HG03060 (cell line): ENCODE data around the gene ACBD6.

Experiments
- ATAC-seq: cut with Tn5 transposase; IDR thresholded peaks from one replicate; pipeline ENCODE4 v1.9.1; 2021; ENCODE audit warnings: low read depth, moderate number of reproducible peaks; ENCODE audit not compliant: unreplicated experiment

ACBD6 gene

DNA sequence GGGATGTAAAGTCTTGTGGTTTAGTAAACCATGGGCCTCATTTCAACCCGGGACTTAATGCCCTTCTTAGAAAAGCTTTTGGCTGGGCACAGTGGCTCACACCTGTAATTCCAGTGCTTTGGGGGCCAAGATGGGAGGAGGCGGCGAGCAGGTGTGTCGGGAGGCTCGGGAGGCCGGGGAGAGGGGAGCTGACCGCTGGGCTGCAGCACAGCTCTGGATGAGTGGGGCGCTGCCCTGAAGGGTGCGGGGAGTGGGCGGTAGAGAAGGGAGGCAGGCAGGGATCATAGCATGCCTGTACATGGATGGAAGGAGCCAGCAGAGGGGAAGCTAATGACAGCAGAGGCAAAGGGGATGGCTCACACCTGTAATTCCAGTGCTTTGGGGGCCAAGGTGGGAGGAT is 241.3 kb downstream of the ACBD6 start:
- no peak for ATAC-seq

DNA sequence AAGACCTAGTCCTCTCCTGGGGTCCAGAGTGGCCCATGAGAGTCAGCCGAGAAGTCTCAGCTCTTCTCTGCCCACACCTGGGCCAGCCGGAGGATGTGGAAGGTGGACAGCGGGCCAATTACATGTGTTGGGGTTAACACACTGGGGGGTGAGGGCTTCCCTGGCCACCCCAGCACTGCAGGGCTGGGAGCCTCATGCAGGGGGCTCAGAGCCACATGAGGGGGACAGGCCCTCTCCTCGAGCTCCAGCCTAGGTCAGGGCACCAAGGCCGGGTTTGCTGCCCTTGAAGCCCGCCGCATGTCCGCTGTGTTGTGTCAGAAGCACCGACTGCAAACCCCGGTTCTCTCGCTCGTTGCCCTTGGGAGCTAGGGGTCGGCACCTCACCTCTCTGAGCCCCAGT is 241.8 kb downstream of the ACBD6 start:
- ATAC-seq: no peak

- ATAC-seq: no peak
These were observed 242.7 kb downstream of the ACBD6 start for GRCh38 chr1:180259431-180260338.

GRCh38 chr1:180258935-180259334 is 243.4 kb downstream of the ACBD6 start:
- ATAC-seq: no peak

DNA sequence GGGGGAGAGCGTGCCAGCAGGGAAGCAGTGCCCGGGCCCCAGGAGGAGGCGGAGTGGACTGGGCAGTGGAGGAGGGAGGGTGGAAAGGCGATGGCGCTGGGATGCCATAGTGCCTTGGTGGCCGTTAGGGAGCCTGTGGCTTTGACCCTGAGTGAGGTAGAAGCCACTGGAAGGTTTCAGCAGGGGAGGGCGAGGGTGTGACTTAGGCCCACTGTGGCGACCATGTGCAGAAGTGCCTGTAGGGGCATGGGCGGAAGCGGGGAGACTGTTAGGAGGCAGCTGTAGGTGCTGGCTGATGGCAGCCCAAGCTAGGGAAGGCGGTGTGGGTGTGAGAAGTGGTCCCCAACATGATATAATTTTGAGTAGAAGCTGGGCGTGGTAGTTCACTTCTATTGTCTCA is 244.1 kb downstream of the ACBD6 start:
- ATAC-seq: no peak

GRCh38 chr1:180257486-180257885 is 244.9 kb downstream of the ACBD6 start:
- no peak for ATAC-seq

- no peak for ATAC-seq
These were observed 245.4 kb downstream of the ACBD6 start for GRCh38 chr1:180257028-180257386.

GRCh38 chr1:180256341-180257027 is 245.9 kb downstream of the ACBD6 start:
- ATAC-seq: no peak

DNA sequence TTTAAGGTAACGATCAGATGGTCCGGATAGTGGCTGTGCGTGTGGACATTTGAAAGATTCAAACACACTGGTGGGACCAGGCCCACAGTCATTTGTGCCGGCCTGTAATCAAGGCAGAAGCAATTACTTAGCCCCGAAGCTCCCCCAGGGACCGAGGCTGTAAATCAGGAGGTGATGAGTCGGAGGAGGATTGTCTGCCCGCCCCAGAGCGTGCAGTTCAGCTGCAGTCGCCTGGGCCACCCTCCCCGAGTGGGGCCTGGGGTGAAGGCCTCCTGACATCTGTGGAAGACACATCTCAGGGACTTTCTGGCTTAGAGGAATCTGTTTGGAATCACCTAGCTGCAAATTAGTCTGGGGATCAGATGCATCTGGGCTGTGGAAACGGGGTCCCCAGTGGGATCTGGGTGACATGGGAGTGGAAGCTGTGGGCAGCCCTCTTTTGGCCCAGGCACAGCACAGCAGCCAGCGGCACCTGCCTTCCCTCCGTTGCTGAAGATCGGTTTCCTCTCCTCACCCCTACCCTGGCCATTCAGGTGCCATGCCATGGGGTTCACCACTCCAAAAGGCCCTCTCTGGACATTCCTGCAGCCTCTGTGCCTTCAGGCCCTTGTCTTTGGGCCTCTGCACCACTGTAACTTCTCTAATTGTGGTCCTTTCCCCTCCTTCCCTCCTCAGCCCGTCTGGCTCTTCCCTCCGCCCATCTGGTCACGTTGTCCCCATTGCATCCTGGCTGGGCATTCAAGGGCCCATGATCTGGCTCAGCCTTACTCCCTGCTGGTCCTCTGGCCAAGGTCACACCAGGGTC is 246.6 kb downstream of the ACBD6 start:
- no peak for ATAC-seq

DNA sequence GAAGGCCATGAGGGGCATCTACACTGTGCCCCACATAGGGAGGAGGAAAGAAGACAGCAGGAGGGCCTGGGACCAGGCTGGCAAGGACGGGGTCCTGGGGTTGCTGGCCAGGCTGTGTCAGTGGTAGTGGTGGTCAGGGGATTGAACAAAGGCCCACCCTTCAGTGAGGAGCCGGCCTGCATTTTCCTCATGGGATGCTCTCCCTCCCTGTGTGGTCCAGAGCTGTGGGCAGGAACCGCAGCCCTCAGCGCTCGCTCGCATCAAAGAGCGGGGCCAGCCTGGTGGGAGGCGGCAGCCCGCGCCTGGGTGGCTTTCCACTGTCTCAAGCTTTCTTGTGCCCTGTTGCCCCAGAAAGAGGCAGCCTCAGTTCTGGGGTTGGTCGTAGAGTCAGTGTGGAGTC is 247.5 kb downstream of the ACBD6 start:
- ATAC-seq: no peak

DNA sequence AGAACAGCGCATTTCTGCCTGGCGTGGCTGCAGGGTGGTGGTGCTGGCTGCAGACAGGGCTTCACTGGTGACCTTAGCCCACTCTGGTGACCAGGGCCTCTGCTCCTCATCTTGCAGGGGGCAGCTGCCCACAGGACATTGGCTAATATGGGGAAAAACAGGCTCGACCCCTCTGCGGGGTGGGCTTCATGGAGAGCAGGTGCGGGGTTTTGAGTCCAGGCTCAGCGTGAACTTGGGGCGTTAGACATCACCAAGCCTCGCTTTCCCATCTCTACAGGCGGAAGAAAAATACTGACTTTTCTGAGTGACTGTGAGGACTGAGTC is 247.9 kb downstream of the ACBD6 start:
- no peak for ATAC-seq

DNA sequence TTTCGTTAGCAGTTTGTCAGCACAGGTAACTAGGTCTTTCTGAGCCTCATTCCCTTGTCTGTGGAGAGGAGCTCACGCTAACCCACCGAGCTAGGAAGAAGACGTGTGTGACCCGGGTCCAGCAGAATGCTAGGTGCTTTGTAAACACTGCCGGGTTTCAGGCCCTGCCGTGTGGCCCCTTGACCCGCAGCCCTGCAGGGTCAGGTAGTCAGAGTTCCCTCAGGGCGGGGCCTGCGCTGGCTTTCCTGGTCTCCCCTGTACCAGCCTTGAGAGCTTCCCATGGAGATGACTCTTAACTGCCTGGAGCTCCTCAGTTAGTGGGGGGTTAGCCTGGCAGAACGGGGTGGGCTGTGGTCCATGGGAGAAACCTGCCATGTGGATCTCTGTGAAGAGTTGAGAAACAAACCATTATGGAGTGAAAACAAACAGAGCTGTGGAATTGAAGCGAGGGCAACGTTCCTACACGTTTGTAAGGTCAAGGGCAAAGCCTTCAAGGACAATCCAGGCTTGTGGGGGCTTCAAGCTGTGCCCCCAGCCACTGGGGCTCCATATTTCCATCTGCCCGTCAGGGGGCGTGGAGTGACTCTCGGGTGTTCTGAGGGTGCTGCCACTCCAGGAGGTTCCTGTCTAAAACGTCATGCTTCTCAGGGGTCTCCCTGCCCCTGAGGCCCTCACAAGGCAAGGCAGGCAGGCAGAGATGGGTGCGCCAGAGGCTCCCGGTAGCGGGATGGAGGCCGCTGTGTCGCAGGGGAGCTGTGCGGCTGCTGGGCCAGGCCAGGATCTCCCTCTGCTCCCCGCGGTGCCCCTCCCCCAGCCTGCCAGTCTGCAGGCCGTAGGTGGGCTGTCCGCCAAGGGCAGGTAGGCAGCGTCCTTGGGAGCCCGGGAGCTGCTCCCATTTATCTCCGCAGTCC is 248.5 kb downstream of the ACBD6 start:
- ATAC-seq: no peak

DNA sequence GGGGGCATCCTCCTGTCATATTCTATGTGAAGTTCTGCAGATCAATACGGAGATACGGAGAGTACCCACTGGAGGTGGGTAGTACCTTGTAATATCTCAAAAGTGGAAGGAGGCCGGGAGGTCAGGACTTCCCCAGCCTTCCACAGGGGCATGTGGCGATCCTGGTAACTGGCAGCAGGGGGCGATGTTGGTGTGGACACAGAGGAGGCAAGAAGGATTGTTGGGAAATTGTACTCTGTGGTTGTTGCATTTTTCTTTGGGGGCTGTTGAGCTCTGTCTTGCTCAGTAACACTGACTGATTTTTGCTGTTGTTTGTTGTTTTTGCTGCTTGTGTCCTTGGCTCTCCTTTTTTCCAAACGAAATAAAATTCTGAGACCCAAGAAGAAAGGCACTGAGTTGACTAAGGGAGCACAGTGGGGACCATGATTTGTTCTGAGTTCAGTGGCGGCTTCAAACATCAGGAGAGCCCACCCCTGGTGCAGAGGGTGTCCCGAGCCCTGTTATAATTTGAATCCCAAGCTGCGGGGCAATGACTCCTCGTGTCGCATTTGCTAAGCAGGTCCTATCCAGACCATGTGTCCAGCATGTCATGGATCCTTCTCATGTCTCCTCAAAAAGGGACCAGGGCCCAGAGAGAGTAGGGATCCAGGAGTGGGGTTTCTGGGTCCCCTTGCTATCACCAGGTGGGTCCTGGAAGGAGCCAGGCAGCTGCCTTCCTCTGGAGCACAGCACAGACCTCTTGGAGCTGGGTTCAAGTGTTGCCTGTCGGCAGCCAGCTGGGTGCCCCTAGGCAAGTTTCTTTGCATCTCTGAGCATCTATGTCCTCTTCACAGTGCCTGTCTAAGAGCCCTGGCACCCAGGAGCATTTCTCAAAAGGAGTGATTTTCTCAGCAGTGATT is 249.5 kb downstream of the ACBD6 start:
- no peak for ATAC-seq

DNA sequence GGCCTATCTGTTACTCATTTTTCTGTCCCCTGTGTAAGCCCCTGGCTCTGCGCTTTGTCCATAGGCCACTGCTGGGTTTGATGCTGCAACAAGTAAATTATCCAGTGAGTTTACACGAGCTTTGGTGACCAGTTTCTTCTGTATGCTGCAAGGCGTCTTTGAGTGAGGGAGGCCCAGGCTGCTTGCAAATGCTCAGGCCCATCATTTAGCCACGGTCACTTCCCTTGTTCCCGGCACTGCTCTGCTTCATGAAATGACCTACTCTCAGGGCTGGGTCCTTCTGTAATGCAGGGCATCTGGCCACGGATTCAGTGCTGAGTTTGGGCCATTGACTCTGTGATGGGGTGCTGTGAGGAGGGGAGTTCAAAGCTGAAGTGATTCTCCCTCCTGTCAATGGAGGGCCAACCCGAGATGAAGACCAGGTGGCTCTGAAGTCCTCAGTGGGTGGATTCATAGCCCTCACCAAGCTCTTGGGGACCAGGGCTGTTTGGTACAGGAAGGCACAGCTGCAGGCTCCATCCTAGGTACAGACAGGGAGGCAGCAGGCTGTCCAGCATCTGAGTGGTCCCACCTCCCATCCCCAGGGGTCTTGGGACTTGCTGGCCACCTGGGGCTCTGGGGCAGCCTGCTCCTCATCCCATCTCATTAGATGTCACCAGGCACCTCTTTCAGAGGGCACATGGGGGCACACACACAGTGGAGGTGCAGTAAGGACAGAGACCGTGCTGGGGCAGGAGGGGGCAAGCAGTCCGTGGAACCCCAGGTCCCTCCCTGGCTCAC is 250.7 kb downstream of the ACBD6 start:
- no peak for ATAC-seq

DNA sequence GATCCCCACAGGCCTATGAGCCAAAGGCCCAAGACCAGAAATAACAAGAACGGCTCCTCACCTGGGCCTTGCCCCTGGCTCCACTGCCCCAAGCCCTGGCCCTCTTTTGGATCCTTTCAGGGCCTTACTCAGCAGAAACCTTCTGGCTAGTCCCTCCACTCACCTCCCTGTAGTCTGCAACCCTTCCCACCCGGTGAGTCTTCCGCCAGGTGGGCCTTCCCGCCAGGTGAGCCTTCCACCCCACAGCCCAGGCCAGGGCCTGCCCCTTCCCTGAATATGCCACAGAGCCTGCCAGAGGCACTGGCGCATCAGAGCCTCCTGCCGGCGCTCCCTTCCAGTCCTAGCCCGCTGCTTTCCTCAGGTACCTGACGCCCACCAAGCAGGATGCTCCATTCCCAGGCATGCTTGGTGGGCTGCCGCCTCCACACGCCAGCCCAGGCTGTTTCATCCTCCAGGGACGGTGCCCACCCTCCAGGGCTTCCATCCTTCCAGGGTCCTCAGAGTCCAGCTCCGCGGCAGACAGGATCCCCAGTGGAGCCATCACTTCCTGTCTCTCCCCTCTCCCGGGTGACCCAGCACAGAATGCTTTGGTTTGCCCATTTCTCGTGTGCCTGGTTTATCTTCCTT is 251.4 kb downstream of the ACBD6 start:
- ATAC-seq: no peak

DNA sequence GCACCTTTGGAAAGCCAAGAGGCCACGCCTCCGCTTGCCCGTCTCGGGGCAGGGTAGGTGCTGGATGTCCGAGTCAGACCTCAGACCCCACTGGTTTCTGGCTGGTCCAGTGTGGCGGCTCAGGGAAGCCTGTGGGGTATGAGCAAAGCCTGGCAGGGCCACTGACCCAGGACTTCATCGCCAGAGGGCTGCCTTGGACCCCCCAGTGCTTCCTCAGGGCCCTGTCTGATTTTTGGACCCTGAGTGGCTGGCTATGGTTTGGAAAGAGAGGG is 251.9 kb downstream of the ACBD6 start:
- ATAC-seq: no peak

GRCh38 chr1:180249725-180250498 is 252.5 kb downstream of the ACBD6 start:
- no peak for ATAC-seq
